ENCODE results near the gene IFT88. TPM values are rescaled to one million over a fixed set of nuclear protein-coding genes. Genes with fewer than 3 reads are reported as not detected.
A peak's percentile ranks its signal among the peaks of the same experiment; 100 is the strongest.

Gene IFT88
- total RNA-seq, 1 experiment from 2014 or later, result 12.3 TPM

- intact Hi-C loops (cut with micrococcal nuclease; ENCODE audit: unreplicated experiment), result no loop called here
- Histone ChIP-seq H3K4me3 (ENCODE audit: low read depth in 2 of 2, low read length in 2 of 2) (no peak overlapping the region), H3K9me3 (ENCODE audit: control insufficient read depth, insufficient read depth, low read depth, low read length) (no peaks in the 10 kb centered on the region), H3K36me3 (ENCODE audit: control insufficient read depth, insufficient read depth, low read length) (no peaks in the 10 kb centered on the region), H3K27me3 (ENCODE audit: control insufficient read depth, insufficient read depth, low read length) (no peaks in the 10 kb centered on the region), H3K27ac (ENCODE audit: low read length) (no peak overlapping the region), H3K4me1 (ENCODE audit: control insufficient read depth, insufficient read depth, low read length) (peaks cover 6% of the 10 kb centered on the region; the same call in 1 of the 2 replicates)
- DNase-seq (ENCODE audit: low read depth, low spot score) (no peak), ATAC-seq (peak; percentile 72)
- no TSS peak for BruUV-seq (replicated peaks)
- ChIA-PET CTCF (interaction anchor here (0.5 to 0.7 kb wide), 3 partner anchors 133 to 868 kb away, joined by 4 to 6 read pairs (median 5); no protein-coding TSS in a partner anchor), POLR2A (no interaction called here)
- in situ Hi-C loops (cut with HindIII; ENCODE audit: low pct_unique_long_range_greater_than_20kb, low sequenced_read_pairs), result no loop called here
- TF ChIP-seq SIN3A (IDR thresholded peaks at IDR 0.05; ENCODE audit: borderline replicate concordance, insufficient read depth, low read depth, low read length) (no peak), CTCF (IDR thresholded peaks at IDR 0.05) (peak; percentile 69)
Measured at GRCh38 chr13:20711301-20712044, 144.5 kb downstream of the IFT88 start.

DNA sequence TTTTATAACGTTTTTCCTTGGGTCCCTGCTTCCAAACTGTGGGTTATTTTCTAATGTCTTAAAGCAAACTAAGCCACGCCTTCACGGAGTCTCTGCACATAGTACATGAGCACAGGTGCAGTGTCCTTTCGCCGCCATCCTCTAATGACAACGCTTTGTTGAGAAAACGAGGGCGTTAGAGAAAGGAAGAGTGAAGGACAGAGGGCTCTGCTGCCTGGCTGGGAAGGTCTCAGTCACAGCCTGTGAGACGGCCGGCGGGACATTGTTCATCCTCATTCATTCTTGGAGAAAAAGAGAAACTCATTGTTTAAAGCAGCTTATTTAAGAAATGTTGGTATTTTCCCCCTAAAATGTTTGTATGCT, 146.0 kb downstream of the IFT88 start:
- ChIA-PET POLR2A (no interaction called here), CTCF (interaction anchor here (0.6 kb wide), 1 partner anchor 20 kb away, joined by 3 read pairs; no protein-coding TSS in a partner anchor)
- in situ Hi-C loops (cut with HindIII; ENCODE audit: low pct_unique_long_range_greater_than_20kb, low sequenced_read_pairs) (no loop called here), intact Hi-C loops (cut with micrococcal nuclease; ENCODE audit: unreplicated experiment) (no loop called here)
- ATAC-seq, result no peak
- TF ChIP-seq CTCF (IDR thresholded peaks at IDR 0.05), result no peak
- no peak for TF ChIP-seq TCF7L2 (IDR thresholded peaks at IDR 0.05; ENCODE audit: low read depth, low read length)
- TF ChIP-seq SIN3A (IDR thresholded peaks at IDR 0.05; ENCODE audit: borderline replicate concordance, insufficient read depth, low read depth, low read length), result no peak
- no peaks in the 10 kb centered on the region for H3K36me3 ChIP-seq (ENCODE audit: control insufficient read depth, insufficient read depth, low read length)
- no peak for DNase-seq (ENCODE audit: low read depth, low spot score)
- BruUV-seq (replicated peaks), result no TSS peak
- H3K9me3 ChIP-seq (ENCODE audit: control insufficient read depth, insufficient read depth, low read depth, low read length), result no peaks in the 10 kb centered on the region
- no peak overlapping the region for H3K27ac ChIP-seq (ENCODE audit: low read length)
- peaks cover 6% of the 10 kb centered on the region; the same call in 1 of the 2 replicates for H3K4me1 ChIP-seq (ENCODE audit: control insufficient read depth, insufficient read depth, low read length)
- H3K27me3 ChIP-seq (ENCODE audit: control insufficient read depth, insufficient read depth, low read length), result no peaks in the 10 kb centered on the region
- H3K4me3 ChIP-seq (ENCODE audit: low read depth in 2 of 2, low read length in 2 of 2), result peak overlapping the region; percentile 36 to 51

GRCh38 chr13:20713751-20714150, 146.8 kb downstream of the IFT88 start:
- no peaks in the 10 kb centered on the region for H3K36me3 ChIP-seq (ENCODE audit: control insufficient read depth, insufficient read depth, low read length)
- H3K27me3 ChIP-seq (ENCODE audit: control insufficient read depth, insufficient read depth, low read length), result no peaks in the 10 kb centered on the region
- ChIA-PET CTCF (interaction anchor here (0.6 kb wide), 1 partner anchor 19 kb away, joined by 3 read pairs; no protein-coding TSS in a partner anchor), POLR2A (no interaction called here)
- ATAC-seq, result no peak
- H3K9me3 ChIP-seq (ENCODE audit: control insufficient read depth, insufficient read depth, low read depth, low read length), result no peaks in the 10 kb centered on the region
- peaks cover 6% of the 10 kb centered on the region; the same call in 1 of the 2 replicates for H3K4me1 ChIP-seq (ENCODE audit: control insufficient read depth, insufficient read depth, low read length)
- no peak for DNase-seq (ENCODE audit: low read depth, low spot score)
- intact Hi-C loops (cut with micrococcal nuclease; ENCODE audit: unreplicated experiment), result no loop called here
- H3K4me3 ChIP-seq (ENCODE audit: low read depth in 2 of 2, low read length in 2 of 2), result no peak overlapping the region
- in situ Hi-C loops (cut with HindIII; ENCODE audit: low pct_unique_long_range_greater_than_20kb, low sequenced_read_pairs), result no loop called here
- BruUV-seq (replicated peaks), result no TSS peak
- H3K27ac ChIP-seq (ENCODE audit: low read length), result no peak overlapping the region
- no peak for TF ChIP-seq REST (IDR thresholded peaks at IDR 0.05; ENCODE audit: insufficient read depth in 1 of 2, low read depth in 2 of 2, low read length in 1 of 2)
- TF ChIP-seq SIN3A (IDR thresholded peaks at IDR 0.05; ENCODE audit: borderline replicate concordance, insufficient read depth, low read depth, low read length), result no peak
- TF ChIP-seq POLR2AphosphoS5 (IDR thresholded peaks at IDR 0.05; ENCODE audit: low read depth, low read length), result no peak
- no peak for TF ChIP-seq CTCF (IDR thresholded peaks at IDR 0.05)
- no peak for TF ChIP-seq TCF7L2 (IDR thresholded peaks at IDR 0.05; ENCODE audit: low read depth, low read length)

All from Panc1 (cell line).